ENCODE measurements around the gene SRGAP2B. TPM values are rescaled to one million over a fixed set of nuclear protein-coding genes. Genes with fewer than 3 reads are reported as not detected.
"Not testable (repeated sequence)": the region's sequence is repeated elsewhere in the genome, so short reads cannot be mapped to it uniquely, and the experiment has no call there.

SRGAP2B gene
- total RNA-seq, 1 donor from 2014 or later: 26.3 TPM

GRCh38 chr1:145008388-145008787 lies 86.7 kb downstream of the SRGAP2B start:
- H3K27ac Mint-ChIP-seq; H3K36me3 Mint-ChIP-seq; H3K27me3 Mint-ChIP-seq; H3K9me3 Mint-ChIP-seq; H3K4me1 Mint-ChIP-seq (ENCODE audit: unreplicated experiment); DNase-seq (ENCODE audit: extremely low spot score, unreplicated experiment); H3K4me3 Mint-ChIP-seq: not testable (repeated sequence)

- H3K36me3 Mint-ChIP-seq; H3K27ac Mint-ChIP-seq; H3K9me3 Mint-ChIP-seq; H3K27me3 Mint-ChIP-seq; DNase-seq (ENCODE audit: extremely low spot score, unreplicated experiment); H3K4me1 Mint-ChIP-seq (ENCODE audit: unreplicated experiment); H3K4me3 Mint-ChIP-seq: not testable (repeated sequence)
These were observed 90.0 kb downstream of the SRGAP2B start for GRCh38 chr1:145005142-145005541.

- not testable (repeated sequence) for H3K9me3 Mint-ChIP-seq; DNase-seq (ENCODE audit: extremely low spot score, unreplicated experiment); H3K27me3 Mint-ChIP-seq; H3K36me3 Mint-ChIP-seq; H3K27ac Mint-ChIP-seq; H3K4me1 Mint-ChIP-seq (ENCODE audit: unreplicated experiment); H3K4me3 Mint-ChIP-seq
These were observed 93.7 kb downstream of the SRGAP2B start for GRCh38 chr1:145001381-145001780.

GRCh38 chr1:145000743-145001326 lies 94.3 kb downstream of the SRGAP2B start:
- not testable (repeated sequence) for DNase-seq (ENCODE audit: extremely low spot score, unreplicated experiment); H3K36me3 Mint-ChIP-seq; H3K4me3 Mint-ChIP-seq; H3K27me3 Mint-ChIP-seq; H3K9me3 Mint-ChIP-seq; H3K27ac Mint-ChIP-seq; H3K4me1 Mint-ChIP-seq (ENCODE audit: unreplicated experiment)

- not testable (repeated sequence) for DNase-seq (ENCODE audit: extremely low spot score, unreplicated experiment); H3K4me1 Mint-ChIP-seq (ENCODE audit: unreplicated experiment); H3K4me3 Mint-ChIP-seq; H3K27me3 Mint-ChIP-seq; H3K27ac Mint-ChIP-seq; H3K36me3 Mint-ChIP-seq; H3K9me3 Mint-ChIP-seq
These were observed 94.9 kb downstream of the SRGAP2B start for GRCh38 chr1:145000074-145000742.

GRCh38 chr1:144998981-144999273 lies 96.2 kb downstream of the SRGAP2B start:
- not testable (repeated sequence) for H3K9me3 Mint-ChIP-seq; H3K4me1 Mint-ChIP-seq (ENCODE audit: unreplicated experiment); H3K27ac Mint-ChIP-seq; H3K36me3 Mint-ChIP-seq; H3K27me3 Mint-ChIP-seq; H3K4me3 Mint-ChIP-seq; DNase-seq (ENCODE audit: extremely low spot score, unreplicated experiment)

GRCh38 chr1:144998134-144998980 lies 96.8 kb downstream of the SRGAP2B start:
- H3K9me3 Mint-ChIP-seq; H3K4me1 Mint-ChIP-seq (ENCODE audit: unreplicated experiment); DNase-seq (ENCODE audit: extremely low spot score, unreplicated experiment); H3K4me3 Mint-ChIP-seq; H3K27me3 Mint-ChIP-seq; H3K36me3 Mint-ChIP-seq; H3K27ac Mint-ChIP-seq: not testable (repeated sequence)

- H3K27ac Mint-ChIP-seq; H3K36me3 Mint-ChIP-seq; H3K27me3 Mint-ChIP-seq; H3K4me1 Mint-ChIP-seq (ENCODE audit: unreplicated experiment); H3K4me3 Mint-ChIP-seq; DNase-seq (ENCODE audit: extremely low spot score, unreplicated experiment); H3K9me3 Mint-ChIP-seq: not testable (repeated sequence)
These were observed 99.2 kb downstream of the SRGAP2B start for GRCh38 chr1:144995833-144996410.

GRCh38 chr1:144992915-144993314 lies 102.2 kb downstream of the SRGAP2B start:
- not testable (repeated sequence) for H3K4me1 Mint-ChIP-seq (ENCODE audit: unreplicated experiment); H3K36me3 Mint-ChIP-seq; H3K4me3 Mint-ChIP-seq; DNase-seq (ENCODE audit: extremely low spot score, unreplicated experiment); H3K27ac Mint-ChIP-seq; H3K27me3 Mint-ChIP-seq; H3K9me3 Mint-ChIP-seq

- H3K27ac Mint-ChIP-seq; DNase-seq (ENCODE audit: extremely low spot score, unreplicated experiment); H3K27me3 Mint-ChIP-seq; H3K4me3 Mint-ChIP-seq; H3K36me3 Mint-ChIP-seq; H3K9me3 Mint-ChIP-seq; H3K4me1 Mint-ChIP-seq (ENCODE audit: unreplicated experiment): not testable (repeated sequence)
These were observed 104.5 kb downstream of the SRGAP2B start for GRCh38 chr1:144990611-144991010.

- not testable (repeated sequence) for DNase-seq (ENCODE audit: extremely low spot score, unreplicated experiment); H3K4me1 Mint-ChIP-seq (ENCODE audit: unreplicated experiment); H3K4me3 Mint-ChIP-seq; H3K27ac Mint-ChIP-seq; H3K27me3 Mint-ChIP-seq; H3K36me3 Mint-ChIP-seq; H3K9me3 Mint-ChIP-seq
These were observed 108.0 kb downstream of the SRGAP2B start for GRCh38 chr1:144987131-144987530.

- not testable (repeated sequence) for DNase-seq (ENCODE audit: extremely low spot score, unreplicated experiment); H3K4me3 Mint-ChIP-seq; H3K4me1 Mint-ChIP-seq (ENCODE audit: unreplicated experiment); H3K9me3 Mint-ChIP-seq; H3K27ac Mint-ChIP-seq; H3K36me3 Mint-ChIP-seq; H3K27me3 Mint-ChIP-seq
These were observed 108.8 kb downstream of the SRGAP2B start for GRCh38 chr1:144986171-144986860.

GRCh38 chr1:144985550-144986170 lies 109.5 kb downstream of the SRGAP2B start:
- H3K36me3 Mint-ChIP-seq; DNase-seq (ENCODE audit: extremely low spot score, unreplicated experiment); H3K27me3 Mint-ChIP-seq; H3K4me3 Mint-ChIP-seq; H3K27ac Mint-ChIP-seq; H3K9me3 Mint-ChIP-seq; H3K4me1 Mint-ChIP-seq (ENCODE audit: unreplicated experiment): not testable (repeated sequence)
